K562 (cell line): Measurements from ENCODE around the gene EDEM2. TPM values are rescaled to one million over a fixed set of nuclear protein-coding genes. Genes with fewer than 3 reads are reported as not detected.

Experiments used
- ARHGAP35 ChIP-seq: fragments of 450-650 bp; IDR thresholded peaks from 2 replicates; pipeline ENCODE4 v1.6.1; 2018; ENCODE audit not compliant: partially characterized antibody
- FUS ChIP-seq: fragments of 200-400 bp; formaldehyde crosslinking; optimal IDR thresholded peaks from 2 replicates; pipeline ENCODE3; 2017; ENCODE audit warnings: low read depth, low read length
- KDM4B ChIP-seq, 2 experiments: fragments of 450-650 bp in 1 of 2; sonication (generic) in 1 of 2; IDR thresholded peaks; 2 replicates each; pipeline ENCODE4 v1.6.1; 2016 to 2017; ENCODE audit warnings: borderline replicate concordance in 2 of 2, antibody characterized with exemption in 1 of 2, low read depth in 1 of 2, mild to moderate bottlenecking in 1 of 2
- NONO ChIP-seq, 2 experiments: fragments of 200-400 bp in 1 of 2; fragments of 450-650 bp in 1 of 2; formaldehyde crosslinking in 1 of 2; IDR thresholded peaks; 2 replicates each; pipeline ENCODE4 v1.6.1; 2017; ENCODE audit warnings: low read depth in 2 of 2, mild to moderate bottlenecking in 2 of 2, moderate library complexity in 2 of 2, low read length in 1 of 2
- STAT6 ChIP-seq: sonication (generic); formaldehyde crosslinking; IDR thresholded peaks from 2 replicates; pipeline ENCODE4 v1.8.1; 2023; ENCODE audit warnings: mild to moderate bottlenecking, missing genetic modification reagents
- VEZF1 ChIP-seq: fragments of 200-800 bp; sonication (Bioruptor generic); IDR thresholded peaks from 2 replicates; pipeline ENCODE4 v1.6.1; 2017; ENCODE audit warnings: missing genetic modification characterization, missing compliant biosample characterization
- ZNF263 ChIP-seq: sonication (generic); formaldehyde crosslinking; IDR thresholded peaks from 2 replicates; pipeline ENCODE4 v1.8.0; 2022; ENCODE audit warnings: mild to moderate bottlenecking, missing genetic modification reagents, borderline replicate concordance
- polyA plus RNA-seq, 8 experiments: library from polyadenylated mRNA; depleted of rRNA in 4 of 8; stranded (reverse) in 5 of 8; unstranded in 3 of 8; fragments of >200 nt; fragmentation: Nextera tagmentation in 2 of 8; fragmentation: Illumina TruSeq in 1 of 8; extraction: Ambion mirVana in 2 of 8; extraction: Trizol in 1 of 8; gene quantifications; 2 replicates each; pipeline versions ENCODE4 v1.2.1 to v1.2.3, GENCODE V29; 2011 to 2014; ENCODE audit warnings: inconsistent platforms in 1 of 8, missing spikeins in 1 of 8
- total RNA-seq, 7 experiments: library from RNA; depleted of rRNA in 6 of 7; stranded (reverse); fragments of >200 nt in 6 of 7; fragmentation: Illumina TruSeq in 2 of 7; extraction: Trizol in 2 of 7; gene quantifications; 2 replicates each; pipeline versions ENCODE4 v1.2.1 to v1.2.3, GENCODE V29; 2011 to 2021; ENCODE audit warnings: low replicate concordance in 1 of 7

EDEM2 gene
- total and polyA plus RNA-seq, 9 of the 15 experiments (the other 6 are each of a cell fraction or from before 2014, with no cell fraction given) = 6.9 to 11.0 (median 9.7) TPM

DNA sequence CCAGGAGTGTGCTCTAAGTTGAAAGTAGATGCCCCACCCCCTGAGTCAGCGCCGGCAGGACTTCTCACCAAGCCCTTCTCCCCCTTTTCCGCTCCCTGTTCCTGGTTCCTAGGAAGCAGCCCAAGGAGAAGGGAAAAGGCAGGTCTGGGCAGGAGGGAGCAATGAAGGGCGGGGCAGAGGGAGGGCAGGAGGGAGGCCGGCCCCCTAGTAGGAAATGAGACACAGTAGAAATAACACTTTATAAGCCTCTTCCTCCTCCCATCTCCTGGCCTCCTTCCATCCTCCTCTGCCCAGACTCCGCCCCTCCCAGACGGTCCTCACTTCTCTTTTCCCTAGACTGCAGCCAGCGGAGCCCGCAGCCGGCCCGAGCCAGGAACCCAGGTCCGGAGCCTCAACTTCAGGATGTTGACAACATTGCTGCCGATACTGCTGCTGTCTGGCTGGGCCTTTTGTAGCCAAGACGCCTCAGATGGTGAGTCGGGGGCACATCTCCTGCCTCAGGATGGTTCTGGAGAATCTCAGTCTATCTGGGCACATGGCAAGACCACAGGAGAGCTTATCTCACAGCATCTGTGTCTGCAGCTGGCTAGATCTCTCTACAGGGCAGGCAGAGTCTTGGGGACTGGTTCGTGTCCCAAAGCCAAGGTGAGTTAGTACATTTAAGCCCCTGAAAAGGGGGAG lies 24.8 kb upstream of the EDEM2 start, which contains the start of gene PROCR (continued):
- TF ChIP-seq STAT6 (CRISPR knock-in tag) = no peak
- TF ChIP-seq NONO (IDR thresholded peaks at IDR 0.05; ENCODE audit: low read depth in 2 of 2, low read length in 1 of 2) = no peak
- TF ChIP-seq ZNF263 (CRISPR knock-in tag) = peak; percentile 97
- TF ChIP-seq ARHGAP35 = no peak
- no peak for TF ChIP-seq FUS
- no peak for TF ChIP-seq KDM4B (IDR thresholded peaks at IDR 0.05; ENCODE audit: borderline replicate concordance in 2 of 2, low read depth in 1 of 2)
- TF ChIP-seq VEZF1 (CRISPR knock-in tag) = peak; percentile 60
